Smooth muscle cell (in vitro differentiated cells): Measurements from ENCODE around the gene PHF21B. TPM values are rescaled to one million over a fixed set of nuclear protein-coding genes. Genes with fewer than 3 reads are reported as not detected.

Experiments used
- DNase-seq: peaks from one replicate; lab custom pipeline; 2025; ENCODE audit not compliant: unreplicated experiment; lab: John Stamatoyannopoulos, UW
- H2AFZ ChIP-seq: fragments of 200-600 bp; sonication (generic); 2 replicates; pipeline ENCODE4 v1.6.0; 2016; ENCODE audit warnings: antibody characterized with exemption, low read depth, mild to moderate bottlenecking
- H3F3A ChIP-seq: fragments of 200-600 bp; sonication (generic); 2 replicates; pipeline ENCODE4 v1.6.0; 2017; ENCODE audit warnings: antibody characterized with exemption, low read depth
- H3K27ac ChIP-seq: fragments of 200-600 bp; sonication (generic); 2 replicates; pipeline ENCODE4 v1.5.1; 2016; ENCODE audit warnings: low read depth, mild to moderate bottlenecking
- H3K27me3 ChIP-seq: fragments of 200-600 bp; sonication (generic); 2 replicates; pipeline ENCODE4 v1.6.1; 2016; ENCODE audit warnings: low read depth, mild to moderate bottlenecking
- H3K36me3 ChIP-seq: fragments of 200-600 bp; sonication (generic); 2 replicates; pipeline ENCODE4 v1.5.1; 2016; ENCODE audit warnings: low read depth
- H3K4me1 ChIP-seq: fragments of 200-600 bp; sonication (generic); 2 replicates; pipeline ENCODE4 v1.5.1; 2016; ENCODE audit warnings: low read depth
- H3K4me2 ChIP-seq: fragments of 200-600 bp; sonication (generic); 2 replicates; pipeline ENCODE4 v1.6.0; 2016; ENCODE audit warnings: mild to moderate bottlenecking
- H3K4me3 ChIP-seq: fragments of 200-600 bp; sonication (generic); 2 replicates; pipeline ENCODE4 v1.5.1; 2016; ENCODE audit warnings: mild to moderate bottlenecking
- H3K79me2 ChIP-seq: fragments of 200-600 bp; sonication (generic); 2 replicates; pipeline ENCODE4 v1.6.0; 2016; ENCODE audit warnings: low read depth, mild to moderate bottlenecking
- H3K9ac ChIP-seq: fragments of 200-600 bp; sonication (generic); 2 replicates; pipeline ENCODE4 v1.6.0; 2016; ENCODE audit warnings: low read depth
- H3K9me3 ChIP-seq: fragments of 200-600 bp; sonication (generic); replicated peaks from 2 replicates; pipeline ENCODE4 v1.5.1; 2016; ENCODE audit warnings: low read depth
- H4K20me1 ChIP-seq: fragments of 200-600 bp; sonication (generic); 2 replicates; pipeline ENCODE4 v1.6.0; 2016; ENCODE audit warnings: low read depth
- WGBS: methylation state at CpG from one replicate; pipeline ENCODE4 v1.1.7; 2016; ENCODE audit warnings: low lambda C conversion rate; 5-methylcytosine and 5-hydroxymethylcytosine counted together
- polyA plus RNA-seq: library from polyadenylated mRNA; unstranded; fragments of >200 nt; fragmentation: Nextera tagmentation; extraction: Ambion mirVana; gene quantifications from 2 replicates; pipeline ENCODE4 v1.2.1, GENCODE V29; 2016
- total RNA-seq: library from RNA; depleted of rRNA; stranded (reverse); fragments of >200 nt; gene quantifications from 2 replicates; pipeline ENCODE4 v1.2.3, GENCODE V29; 2014
- TF ChIP-seq, protein P1 (sequence below): fragments of 200-600 bp; sonication (generic); IDR thresholded peaks from 2 replicates; pipeline ENCODE4 v1.5.1; 2017; ENCODE audit warnings: borderline replicate concordance, mild to moderate bottlenecking, antibody characterized with exemption; ENCODE audit not compliant: insufficient read depth, poor library complexity, severe bottlenecking

PHF21B gene
- total and polyA plus RNA-seq, 2 experiments from 2014 or later = 0.13 TPM

DNA sequence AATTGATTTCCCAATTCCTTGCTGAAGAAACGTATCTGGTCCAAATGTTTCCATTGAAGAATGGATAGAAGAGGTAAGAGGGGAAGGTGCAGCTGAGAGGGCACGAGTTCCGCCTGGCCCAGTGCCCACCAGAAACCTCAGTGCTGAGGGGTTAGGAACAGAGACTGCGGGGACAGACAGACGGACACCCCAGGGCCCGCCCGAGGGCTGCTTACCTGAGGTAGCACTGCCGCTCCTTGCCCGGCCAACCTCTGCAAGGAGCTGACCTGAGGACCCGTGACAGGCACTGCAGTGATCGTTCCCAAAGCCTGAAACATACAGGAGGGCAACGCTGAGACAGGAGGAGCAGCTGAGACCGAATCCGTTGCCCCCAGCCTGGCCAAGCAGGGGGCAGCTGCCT, 89.6 kb downstream of the PHF21B start:
- no peak overlapping the region for H3K9ac ChIP-seq
- H3K79me2 ChIP-seq = no peaks in the 10 kb centered on the region
- H3K36me3 ChIP-seq = no peaks in the 10 kb centered on the region
- no peak overlapping the region for H2AFZ ChIP-seq
- WGBS = 93% methylated on average over 14 of the region's 14 CpGs
- H3K27me3 ChIP-seq = no peaks in the 10 kb centered on the region
- H3K9me3 ChIP-seq = no peaks in the 10 kb centered on the region
- TF ChIP-seq, protein P1, sequence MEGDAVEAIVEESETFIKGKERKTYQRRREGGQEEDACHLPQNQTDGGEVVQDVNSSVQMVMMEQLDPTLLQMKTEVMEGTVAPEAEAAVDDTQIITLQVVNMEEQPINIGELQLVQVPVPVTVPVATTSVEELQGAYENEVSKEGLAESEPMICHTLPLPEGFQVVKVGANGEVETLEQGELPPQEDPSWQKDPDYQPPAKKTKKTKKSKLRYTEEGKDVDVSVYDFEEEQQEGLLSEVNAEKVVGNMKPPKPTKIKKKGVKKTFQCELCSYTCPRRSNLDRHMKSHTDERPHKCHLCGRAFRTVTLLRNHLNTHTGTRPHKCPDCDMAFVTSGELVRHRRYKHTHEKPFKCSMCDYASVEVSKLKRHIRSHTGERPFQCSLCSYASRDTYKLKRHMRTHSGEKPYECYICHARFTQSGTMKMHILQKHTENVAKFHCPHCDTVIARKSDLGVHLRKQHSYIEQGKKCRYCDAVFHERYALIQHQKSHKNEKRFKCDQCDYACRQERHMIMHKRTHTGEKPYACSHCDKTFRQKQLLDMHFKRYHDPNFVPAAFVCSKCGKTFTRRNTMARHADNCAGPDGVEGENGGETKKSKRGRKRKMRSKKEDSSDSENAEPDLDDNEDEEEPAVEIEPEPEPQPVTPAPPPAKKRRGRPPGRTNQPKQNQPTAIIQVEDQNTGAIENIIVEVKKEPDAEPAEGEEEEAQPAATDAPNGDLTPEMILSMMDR = no peak
- no peak overlapping the region for H3K27ac ChIP-seq
- H3K4me3 ChIP-seq = no peak overlapping the region
- no peaks in the 10 kb centered on the region for H4K20me1 ChIP-seq
- H3F3A ChIP-seq = no peaks in the 10 kb centered on the region
- DNase-seq = no peak
- no peak overlapping the region for H3K4me2 ChIP-seq
- no peaks in the 10 kb centered on the region for H3K4me1 ChIP-seq

DNA sequence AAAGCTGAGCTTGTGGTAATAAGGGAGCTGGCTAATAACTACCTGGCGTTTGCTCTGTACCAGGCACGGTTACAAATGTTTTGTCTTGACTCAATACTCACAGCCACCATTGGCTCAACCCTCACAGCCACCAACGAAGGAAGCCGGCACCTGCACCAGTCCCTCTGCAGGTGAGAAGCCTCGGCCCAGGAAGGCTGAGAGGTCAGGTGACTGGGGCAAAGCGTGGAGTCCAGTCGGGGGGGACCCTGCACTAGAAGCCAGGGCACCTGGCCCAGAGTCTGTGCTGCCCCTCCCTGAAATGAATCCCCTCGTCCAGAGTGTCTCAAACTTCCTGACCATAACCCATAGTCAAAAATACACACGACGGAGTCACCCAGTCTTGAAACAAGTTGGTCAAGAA, 90.1 kb downstream of the PHF21B start:
- no peak overlapping the region for H2AFZ ChIP-seq
- TF ChIP-seq, protein P1 = no peak
- whole genome bisulfite sequencing = 85% methylated on average over 10 of the region's 10 CpGs
- no peaks in the 10 kb centered on the region for H3K4me1 ChIP-seq
- H3K79me2 ChIP-seq = no peaks in the 10 kb centered on the region
- no peaks in the 10 kb centered on the region for H3K27me3 ChIP-seq
- H3K9ac ChIP-seq = no peak overlapping the region
- DNase-seq = no peak
- no peak overlapping the region for H3K4me2 ChIP-seq
- H3K9me3 ChIP-seq = no peaks in the 10 kb centered on the region
- H3K36me3 ChIP-seq = no peaks in the 10 kb centered on the region
- no peak overlapping the region for H3K27ac ChIP-seq
- H3K4me3 ChIP-seq = no peak overlapping the region
- no peaks in the 10 kb centered on the region for H4K20me1 ChIP-seq
- no peaks in the 10 kb centered on the region for H3F3A ChIP-seq

DNA sequence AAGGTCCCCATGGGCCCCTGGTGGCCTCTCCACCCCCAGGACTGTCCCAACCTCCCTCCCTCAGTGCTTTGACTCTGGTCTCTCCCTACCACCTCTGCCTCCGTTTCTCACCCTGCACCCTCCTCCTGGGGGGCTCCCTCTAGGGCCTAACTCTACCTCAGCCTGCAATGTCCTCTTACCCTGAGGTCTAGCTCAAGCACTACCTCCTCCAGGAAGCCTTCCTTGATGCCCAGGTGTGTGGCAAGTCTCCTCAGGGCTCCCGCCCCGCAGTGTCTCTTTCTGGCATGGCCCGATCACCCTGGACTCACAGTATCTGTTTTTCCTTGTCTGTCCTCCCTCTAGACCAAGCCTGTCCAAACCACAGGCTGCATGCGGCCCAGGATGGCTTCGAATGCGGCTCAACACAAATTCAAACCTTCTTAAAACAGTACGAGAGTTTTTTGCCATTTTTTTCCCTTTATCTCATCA, 90.8 kb downstream of the PHF21B start:
- H3K9ac ChIP-seq = no peak overlapping the region
- no peaks in the 10 kb centered on the region for H3K4me1 ChIP-seq
- H3F3A ChIP-seq = no peaks in the 10 kb centered on the region
- H3K27me3 ChIP-seq = no peaks in the 10 kb centered on the region
- no peak for DNase-seq
- no peak overlapping the region for H3K4me3 ChIP-seq
- H3K36me3 ChIP-seq = no peaks in the 10 kb centered on the region
- H3K79me2 ChIP-seq = no peaks in the 10 kb centered on the region
- 96% methylated on average over 8 of the region's 8 CpGs for WGBS
- no peaks in the 10 kb centered on the region for H4K20me1 ChIP-seq
- no peaks in the 10 kb centered on the region for H3K9me3 ChIP-seq
- no peak overlapping the region for H3K27ac ChIP-seq
- TF ChIP-seq, protein P1 = no peak
- H3K4me2 ChIP-seq = no peak overlapping the region
- no peak overlapping the region for H2AFZ ChIP-seq

GRCh38 chr22:44918166-44918924, 91.5 kb downstream of the PHF21B start:
- TF ChIP-seq, protein P1 = no peak

More at GRCh38 chr22:44918166-44918924, 91.5 kb downstream of the PHF21B start:
- Histone ChIP-seq H3K4me2 (no peak overlapping the region), H3K9me3 (no peaks in the 10 kb centered on the region), H4K20me1 (no peaks in the 10 kb centered on the region), H2AFZ (no peak overlapping the region), H3K4me3 (no peak overlapping the region), H3K9ac (no peak overlapping the region), H3K79me2 (no peaks in the 10 kb centered on the region), H3K27me3 (no peaks in the 10 kb centered on the region), H3F3A (no peaks in the 10 kb centered on the region), H3K36me3 (no peaks in the 10 kb centered on the region), H3K27ac (no peak overlapping the region), H3K4me1 (no peaks in the 10 kb centered on the region)
- WGBS = 92% methylated on average over 18 of the region's 18 CpGs
- no peak for DNase-seq
